Raji (cell line): Measurements from ENCODE around the gene CROT.

Experiments
- POLR2A ChIP-seq: IDR thresholded peaks from 2 replicates; pipeline ENCODE4 v1.6.1; 2011; ENCODE audit warnings: low read depth, low read length, control low read depth; ENCODE audit not compliant: insufficient read depth

Gene CROT

DNA sequence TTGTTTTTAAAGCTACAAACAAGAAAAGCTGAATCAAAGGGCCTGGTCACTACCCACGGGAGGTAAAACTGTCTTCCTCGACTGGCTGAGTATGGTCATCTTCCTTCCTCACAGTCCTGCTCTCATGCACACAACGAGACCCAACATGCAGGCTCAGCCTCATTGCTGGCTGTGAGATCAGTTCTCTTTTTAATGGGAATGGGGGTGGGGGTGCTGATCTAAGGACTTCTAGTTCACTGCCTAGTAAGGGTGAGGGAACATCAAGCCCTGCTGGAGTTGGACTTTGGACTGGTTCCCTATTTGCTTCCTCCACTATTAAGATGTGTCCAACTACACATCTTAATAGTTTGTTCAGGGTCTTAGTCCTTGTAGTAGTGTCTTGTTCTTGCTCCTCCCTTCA lies 81.8 kb downstream of the CROT start:
- TF ChIP-seq POLR2A = no peak

DNA sequence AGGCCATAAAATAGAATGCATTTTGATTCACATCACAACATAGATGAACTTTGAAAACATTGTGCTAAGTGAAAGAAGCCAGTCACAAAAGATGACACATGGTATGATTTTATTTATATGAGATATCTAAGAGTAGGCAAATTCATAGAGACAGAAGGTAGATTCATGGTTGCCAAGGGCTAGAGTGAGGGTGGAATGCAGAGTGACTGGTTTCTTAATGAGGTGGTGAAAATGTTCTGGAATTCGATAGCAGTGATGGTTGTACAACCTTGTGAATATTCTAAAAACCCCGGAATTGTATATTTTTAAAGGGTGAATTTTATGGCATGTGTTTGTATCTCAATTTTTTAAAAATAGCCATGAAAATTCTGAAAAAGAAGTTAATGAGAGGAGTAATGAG lies 87.1 kb downstream of the CROT start:
- no peak for TF ChIP-seq POLR2A

DNA sequence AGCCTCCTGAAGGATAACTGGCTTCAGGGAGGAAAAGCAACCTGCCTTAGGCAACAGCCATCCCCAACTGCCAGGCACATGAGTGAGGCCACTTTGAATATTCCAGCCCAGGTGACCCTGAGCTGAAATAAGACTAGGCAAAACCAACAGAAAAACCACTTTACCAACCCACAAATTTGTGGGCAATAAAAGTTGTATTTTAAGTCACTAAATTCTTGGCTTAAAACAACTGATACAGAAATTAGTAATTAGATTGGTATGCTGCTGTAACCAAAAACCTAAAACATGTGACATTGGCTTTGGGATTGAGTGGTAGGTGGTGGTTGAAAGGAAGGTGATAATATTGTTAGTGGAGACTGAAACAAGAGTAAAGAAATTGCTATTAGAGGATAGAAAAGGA lies 90.1 kb downstream of the CROT start:
- TF ChIP-seq POLR2A = no peak

DNA sequence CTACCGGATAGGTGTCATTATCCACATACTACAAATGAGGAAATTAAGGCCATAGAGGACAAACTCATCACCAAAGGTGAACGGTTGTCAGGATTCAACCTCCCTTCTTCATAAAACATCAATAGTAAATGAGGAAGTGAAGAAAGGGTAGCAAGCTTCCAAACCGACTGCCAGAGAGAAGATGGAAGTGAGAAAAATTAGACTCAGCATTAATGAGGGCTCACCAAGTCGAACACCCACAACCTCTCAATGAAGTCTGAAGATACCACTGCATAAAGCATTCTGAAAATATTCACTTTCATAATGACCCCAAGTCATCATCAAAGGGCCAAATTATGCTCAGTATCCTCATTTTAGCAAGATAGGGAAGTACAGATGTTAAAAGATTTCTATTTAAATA lies 100.4 kb downstream of the CROT start:
- TF ChIP-seq POLR2A = no peak

DNA sequence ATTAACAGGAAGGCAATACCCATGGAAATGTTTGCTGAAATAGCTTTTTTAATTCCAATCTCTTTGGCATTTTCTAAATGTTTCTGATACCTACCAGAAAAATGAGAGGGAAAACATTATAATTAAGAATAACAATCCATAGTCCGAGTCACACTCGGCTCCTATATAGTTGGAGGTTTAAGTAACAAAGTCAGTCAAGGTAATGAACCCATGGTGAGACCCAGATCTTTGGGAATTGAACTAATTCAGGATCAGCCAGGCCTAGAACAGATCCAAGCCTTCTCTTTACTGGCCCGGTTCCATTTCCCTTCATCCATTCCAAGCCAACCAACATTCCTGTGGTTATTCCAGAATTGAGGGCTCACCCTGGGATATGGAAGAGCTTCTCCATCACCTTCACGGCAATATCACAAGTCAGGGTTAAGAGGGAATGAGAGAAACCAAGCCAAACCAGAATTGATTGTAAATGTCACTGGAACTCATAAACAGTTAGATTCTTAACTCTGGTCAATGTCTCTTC lies 101.7 kb downstream of the CROT start:
- TF ChIP-seq POLR2A = no peak

DNA sequence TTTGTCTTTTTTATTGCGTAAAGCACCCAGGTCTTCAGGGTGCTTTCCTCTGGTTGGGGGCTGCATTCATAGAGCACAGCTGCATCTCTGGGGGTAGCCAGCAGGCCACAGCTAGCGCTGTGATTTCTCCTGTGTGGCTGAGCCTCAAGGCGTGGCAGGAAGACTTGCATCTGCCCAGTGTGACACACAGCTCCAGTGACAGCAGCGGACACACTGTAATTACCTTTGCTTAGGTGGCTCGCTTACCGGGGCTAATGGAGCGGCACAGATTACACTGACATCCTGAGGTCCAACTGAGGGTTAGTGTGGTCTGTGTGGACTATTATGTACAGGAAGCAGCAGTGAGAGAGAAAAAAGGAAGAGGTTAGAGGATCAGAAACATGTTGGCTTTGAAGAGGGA lies 102.9 kb downstream of the CROT start:
- no peak for TF ChIP-seq POLR2A
